ENCODE results near the gene PRELID2.

PRELID2 gene

DNA sequence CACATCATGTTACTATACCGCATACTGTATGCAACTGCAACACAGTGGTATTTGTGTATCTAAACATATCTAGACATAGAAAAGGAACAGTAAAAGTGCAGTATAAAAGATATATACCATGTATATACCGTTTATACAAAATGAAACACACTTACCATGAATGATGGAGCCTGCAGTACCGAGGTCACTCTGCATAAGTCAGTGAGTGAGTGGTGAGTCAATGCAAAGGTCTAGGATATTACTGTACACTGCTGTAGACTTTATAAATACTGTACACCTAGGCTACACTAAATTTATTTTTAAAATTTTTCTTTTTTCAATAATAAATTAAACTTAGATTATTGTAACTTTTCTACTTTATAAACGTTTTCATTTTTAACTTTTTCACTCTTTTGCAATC, 29.3 kb downstream of the PRELID2 start:
- H3K79me2 ChIP-seq (ENCODE audit: insufficient read depth, low read length) = no peaks in the 10 kb centered on the region
- no peak overlapping the region for H3K27ac ChIP-seq (ENCODE audit: low read depth, low read length)
- H3K4me3 ChIP-seq (ENCODE audit: insufficient read depth, low read length, poor library complexity, severe bottlenecking) = no peak overlapping the region

DNA sequence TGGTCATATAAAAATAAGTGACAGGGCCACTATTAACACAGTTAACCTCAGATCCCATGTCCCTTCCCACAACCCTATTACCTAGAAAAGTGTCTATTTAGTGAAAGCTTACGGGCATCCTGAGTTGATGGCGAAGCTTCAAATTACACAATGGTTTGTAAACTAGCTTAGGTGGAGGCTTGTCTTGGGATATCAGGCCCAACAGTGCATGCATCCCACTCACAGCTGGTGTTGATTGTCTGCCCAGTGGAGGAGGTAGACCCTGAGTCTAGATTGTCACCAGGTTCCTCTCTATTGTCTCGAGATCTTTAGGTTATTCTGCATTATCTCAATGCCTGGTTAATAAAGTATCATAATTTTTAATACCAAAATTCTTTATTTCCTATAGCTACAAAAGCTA, 30.4 kb downstream of the PRELID2 start:
- H3K4me3 ChIP-seq (ENCODE audit: insufficient read depth, low read length, poor library complexity, severe bottlenecking) = no peak overlapping the region
- H3K27me3 ChIP-seq (ENCODE audit: low read length) = no peaks in the 10 kb centered on the region
- H2AFZ ChIP-seq (ENCODE audit: low read depth, low read length, severe bottlenecking) = no peak overlapping the region
- H3K27ac ChIP-seq (ENCODE audit: low read depth, low read length) = no peak overlapping the region
- no peaks in the 10 kb centered on the region for H3K9me2 ChIP-seq (replicated peaks; ENCODE audit: insufficient read depth, low read length)
- H3K36me3 ChIP-seq (ENCODE audit: low read length) = no peaks in the 10 kb centered on the region
- H3K9me3 ChIP-seq (ENCODE audit: insufficient read depth, low read length) = no peaks in the 10 kb centered on the region
- H3K79me2 ChIP-seq (ENCODE audit: insufficient read depth, low read length) = no peaks in the 10 kb centered on the region
- TF ChIP-seq, protein P1, sequence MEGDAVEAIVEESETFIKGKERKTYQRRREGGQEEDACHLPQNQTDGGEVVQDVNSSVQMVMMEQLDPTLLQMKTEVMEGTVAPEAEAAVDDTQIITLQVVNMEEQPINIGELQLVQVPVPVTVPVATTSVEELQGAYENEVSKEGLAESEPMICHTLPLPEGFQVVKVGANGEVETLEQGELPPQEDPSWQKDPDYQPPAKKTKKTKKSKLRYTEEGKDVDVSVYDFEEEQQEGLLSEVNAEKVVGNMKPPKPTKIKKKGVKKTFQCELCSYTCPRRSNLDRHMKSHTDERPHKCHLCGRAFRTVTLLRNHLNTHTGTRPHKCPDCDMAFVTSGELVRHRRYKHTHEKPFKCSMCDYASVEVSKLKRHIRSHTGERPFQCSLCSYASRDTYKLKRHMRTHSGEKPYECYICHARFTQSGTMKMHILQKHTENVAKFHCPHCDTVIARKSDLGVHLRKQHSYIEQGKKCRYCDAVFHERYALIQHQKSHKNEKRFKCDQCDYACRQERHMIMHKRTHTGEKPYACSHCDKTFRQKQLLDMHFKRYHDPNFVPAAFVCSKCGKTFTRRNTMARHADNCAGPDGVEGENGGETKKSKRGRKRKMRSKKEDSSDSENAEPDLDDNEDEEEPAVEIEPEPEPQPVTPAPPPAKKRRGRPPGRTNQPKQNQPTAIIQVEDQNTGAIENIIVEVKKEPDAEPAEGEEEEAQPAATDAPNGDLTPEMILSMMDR (IDR thresholded peaks at IDR 0.05; ENCODE audit: insufficient read depth, low read length, poor library complexity, severe bottlenecking) = no peak
- no peak for TF ChIP-seq EZH2phosphoT487 (conservative IDR thresholded peaks at IDR 0.05; ENCODE audit: low read length)
- no peaks in the 10 kb centered on the region for H3F3A ChIP-seq (ENCODE audit: insufficient read depth)
- no peak overlapping the region for H3K9ac ChIP-seq (ENCODE audit: low read length)
- no peaks in the 10 kb centered on the region for H4K20me1 ChIP-seq (ENCODE audit: low read depth, low read length)
- H3K4me2 ChIP-seq (ENCODE audit: low read depth, low read length, poor library complexity, severe bottlenecking) = no peak overlapping the region

More for the DNA sequence above, 29.3 kb downstream of the PRELID2 start:
- no peaks in the 10 kb centered on the region for H3K36me3 ChIP-seq (ENCODE audit: low read length)
- H4K20me1 ChIP-seq (ENCODE audit: low read depth, low read length) = no peaks in the 10 kb centered on the region
- no peaks in the 10 kb centered on the region for H3K27me3 ChIP-seq (ENCODE audit: low read length)
- H3K9ac ChIP-seq (ENCODE audit: low read length) = no peak overlapping the region
- no peaks in the 10 kb centered on the region for H3K9me3 ChIP-seq (ENCODE audit: insufficient read depth, low read length)
- no peaks in the 10 kb centered on the region for H3F3A ChIP-seq (ENCODE audit: insufficient read depth)
- H3K9me2 ChIP-seq (replicated peaks; ENCODE audit: insufficient read depth, low read length) = no peaks in the 10 kb centered on the region
- H3K4me2 ChIP-seq (ENCODE audit: low read depth, low read length, poor library complexity, severe bottlenecking) = no peak overlapping the region
- no peak overlapping the region for H2AFZ ChIP-seq (ENCODE audit: low read depth, low read length, severe bottlenecking)
- no peak for TF ChIP-seq EZH2phosphoT487 (conservative IDR thresholded peaks at IDR 0.05; ENCODE audit: low read length)
- TF ChIP-seq, protein P1 (IDR thresholded peaks at IDR 0.05; ENCODE audit: insufficient read depth, low read length, poor library complexity, severe bottlenecking) = no peak

DNA sequence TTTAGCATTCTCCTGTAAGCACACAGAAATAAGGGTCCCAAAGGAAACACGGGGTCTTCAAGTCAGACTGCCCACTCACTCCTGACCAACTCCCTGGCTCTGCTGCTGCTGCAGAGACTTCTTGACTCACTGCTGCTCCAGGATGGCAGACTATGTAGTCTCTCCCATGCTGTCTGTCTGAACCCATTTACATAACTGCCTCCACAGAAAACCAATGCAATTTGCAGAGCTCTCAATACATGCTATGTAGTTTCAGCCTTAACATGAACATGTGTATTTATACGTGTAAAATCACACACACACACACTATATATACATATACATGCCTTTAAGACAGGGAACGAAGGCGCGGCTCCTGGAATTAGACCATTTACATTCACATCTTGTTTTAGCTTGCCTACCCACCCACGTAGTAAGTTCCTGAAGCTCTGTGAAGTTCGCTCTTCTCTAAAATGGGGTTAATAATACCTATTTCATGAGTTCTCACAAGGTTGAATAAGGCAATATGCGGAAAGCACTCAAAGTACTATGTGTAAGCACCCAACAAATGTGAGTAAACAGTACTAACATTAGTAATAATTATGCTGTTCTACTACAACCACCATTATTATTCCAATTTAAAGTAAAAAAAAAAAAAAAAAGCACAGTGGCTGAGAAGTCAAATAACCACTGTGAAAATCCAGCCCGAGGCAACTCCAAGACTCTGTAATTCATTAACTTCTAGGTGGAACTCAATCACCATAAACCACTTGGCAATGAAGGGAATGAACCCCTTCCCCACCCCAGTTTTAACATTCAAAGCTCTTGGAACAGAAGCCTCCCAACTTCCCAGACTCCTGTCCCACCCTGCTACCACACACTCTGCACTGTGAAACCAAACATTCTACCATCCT, 31.8 kb downstream of the PRELID2 start:
- Histone ChIP-seq H3K9me3 (ENCODE audit: insufficient read depth, low read length) (no peaks in the 10 kb centered on the region), H2AFZ (ENCODE audit: low read depth, low read length, severe bottlenecking) (no peak overlapping the region), H3K27me3 (ENCODE audit: low read length) (no peaks in the 10 kb centered on the region), H3K9ac (ENCODE audit: low read length) (no peak overlapping the region), H3K36me3 (ENCODE audit: low read length) (no peaks in the 10 kb centered on the region), H4K20me1 (ENCODE audit: low read depth, low read length) (no peaks in the 10 kb centered on the region), H3K27ac (ENCODE audit: low read depth, low read length) (no peak overlapping the region), H3K4me3 (ENCODE audit: insufficient read depth, low read length, poor library complexity, severe bottlenecking) (no peak overlapping the region), H3K9me2 (replicated peaks; ENCODE audit: insufficient read depth, low read length) (no peaks in the 10 kb centered on the region), H3K79me2 (ENCODE audit: insufficient read depth, low read length) (no peaks in the 10 kb centered on the region), H3K4me2 (ENCODE audit: low read depth, low read length, poor library complexity, severe bottlenecking) (no peak overlapping the region), H3F3A (ENCODE audit: insufficient read depth) (no peaks in the 10 kb centered on the region)
- TF ChIP-seq EZH2phosphoT487 (conservative IDR thresholded peaks at IDR 0.05; ENCODE audit: low read length) = no peak
- TF ChIP-seq, protein P1 (IDR thresholded peaks at IDR 0.05; ENCODE audit: insufficient read depth, low read length, poor library complexity, severe bottlenecking) = no peak

All from SU-DHL-6 (cell line).